PC-9 (cell line): ENCODE measurements around the gene ETV2.

Source experiments
- EZH2 ChIP-seq: fragments of 200-600 bp; sonication (generic); IDR thresholded peaks from 2 replicates; pipeline ENCODE4 v1.8.0; 2017; ENCODE audit warnings: antibody characterized with exemption, low read depth
- TF ChIP-seq, protein P1 (sequence below): fragments of 200-600 bp; sonication (generic); conservative IDR thresholded peaks from 2 replicates; pipeline ENCODE4 v1.6.1; 2017; ENCODE audit warnings: mixed run types, antibody characterized with exemption, mild to moderate bottlenecking, moderate library complexity

DNA sequence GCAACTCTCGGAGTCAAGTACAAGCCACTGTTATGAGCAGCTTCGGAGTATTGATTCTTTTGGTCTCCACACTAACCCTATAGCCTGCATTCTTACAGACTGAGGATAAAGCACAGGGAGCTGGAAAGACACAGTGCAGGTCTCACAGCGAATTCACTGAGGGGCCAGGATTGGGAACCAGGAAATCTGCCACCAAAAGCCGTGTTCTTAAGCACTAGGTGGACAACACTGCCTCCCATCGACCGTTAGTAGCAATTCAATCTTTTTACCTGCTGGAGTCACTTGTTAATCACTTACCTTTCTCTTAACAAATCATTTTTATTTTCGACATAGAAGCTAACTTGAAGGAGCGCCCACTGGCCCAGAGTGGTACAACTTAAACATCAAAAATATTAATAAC lies 49.3 kb upstream of the ETV2 start:
- TF ChIP-seq, protein P1, sequence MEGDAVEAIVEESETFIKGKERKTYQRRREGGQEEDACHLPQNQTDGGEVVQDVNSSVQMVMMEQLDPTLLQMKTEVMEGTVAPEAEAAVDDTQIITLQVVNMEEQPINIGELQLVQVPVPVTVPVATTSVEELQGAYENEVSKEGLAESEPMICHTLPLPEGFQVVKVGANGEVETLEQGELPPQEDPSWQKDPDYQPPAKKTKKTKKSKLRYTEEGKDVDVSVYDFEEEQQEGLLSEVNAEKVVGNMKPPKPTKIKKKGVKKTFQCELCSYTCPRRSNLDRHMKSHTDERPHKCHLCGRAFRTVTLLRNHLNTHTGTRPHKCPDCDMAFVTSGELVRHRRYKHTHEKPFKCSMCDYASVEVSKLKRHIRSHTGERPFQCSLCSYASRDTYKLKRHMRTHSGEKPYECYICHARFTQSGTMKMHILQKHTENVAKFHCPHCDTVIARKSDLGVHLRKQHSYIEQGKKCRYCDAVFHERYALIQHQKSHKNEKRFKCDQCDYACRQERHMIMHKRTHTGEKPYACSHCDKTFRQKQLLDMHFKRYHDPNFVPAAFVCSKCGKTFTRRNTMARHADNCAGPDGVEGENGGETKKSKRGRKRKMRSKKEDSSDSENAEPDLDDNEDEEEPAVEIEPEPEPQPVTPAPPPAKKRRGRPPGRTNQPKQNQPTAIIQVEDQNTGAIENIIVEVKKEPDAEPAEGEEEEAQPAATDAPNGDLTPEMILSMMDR: peak; percentile 52
- TF ChIP-seq EZH2: no peak
